ACC112 (cell line): ENCODE results near the gene SNX9.

ENCODE experiments used
- H2AFZ ChIP-seq: fragments of 200-600 bp; sonication (generic); one replicate; pipeline ENCODE4 v1.6.0; 2017; ENCODE audit warnings: antibody characterized with exemption, low read length; ENCODE audit not compliant: unreplicated experiment
- H3K27ac ChIP-seq: fragments of 200-600 bp; sonication (generic); 2 replicates; pipeline ENCODE4 v1.5.1; 2014; ENCODE audit warnings: low read depth, mild to moderate bottlenecking, antibody characterized with exemption, low read length, moderate library complexity
- H3K27me3 ChIP-seq: fragments of 200-600 bp; sonication (generic); 2 replicates; pipeline ENCODE4 v1.6.1; 2014; ENCODE audit warnings: mild to moderate bottlenecking, antibody characterized with exemption, low read length, moderate library complexity, mixed read lengths; ENCODE audit not compliant: insufficient read depth
- H3K36me3 ChIP-seq: fragments of 200-600 bp; sonication (generic); 2 replicates; pipeline ENCODE4 v1.6.1; 2016; ENCODE audit warnings: mild to moderate bottlenecking, antibody characterized with exemption, low read length, moderate library complexity, mixed read lengths; ENCODE audit not compliant: insufficient read depth
- H3K4me1 ChIP-seq: fragments of 200-600 bp; sonication (generic); one replicate; pipeline ENCODE4 v1.6.1; 2016; ENCODE audit warnings: low read length, mixed read lengths; ENCODE audit not compliant: insufficient read depth, unreplicated experiment, control insufficient read depth
- H3K4me3 ChIP-seq: fragments of 200-600 bp; sonication (generic); 2 replicates; pipeline ENCODE4 v1.5.1; 2014; ENCODE audit warnings: mild to moderate bottlenecking, low read depth, low read length
- H3K79me2 ChIP-seq: fragments of 200-600 bp; sonication (generic); one replicate; pipeline ENCODE4 v1.6.0; 2016; ENCODE audit warnings: low read length; ENCODE audit not compliant: control insufficient read depth, unreplicated experiment, insufficient read depth

SNX9 gene

GRCh38 chr6:157954150-157955117 lies 131.4 kb downstream of the SNX9 start:
- 0 out of 2 replicates have a peak overlapping the region, but pooled peaks have one; percentile 27 for H3K4me3 ChIP-seq
- H3K79me2 ChIP-seq = no peaks in the 10 kb centered on the region
- no peak overlapping the region for H3K27ac ChIP-seq
- peak overlapping the region; percentile 1 for H2AFZ ChIP-seq
- peaks cover 5% of the 10 kb centered on the region; the same call in 1 of the 2 replicates for H3K36me3 ChIP-seq
- no peaks in the 10 kb centered on the region for H3K27me3 ChIP-seq
- H3K4me1 ChIP-seq = peaks cover 5% of the 10 kb centered on the region

DNA sequence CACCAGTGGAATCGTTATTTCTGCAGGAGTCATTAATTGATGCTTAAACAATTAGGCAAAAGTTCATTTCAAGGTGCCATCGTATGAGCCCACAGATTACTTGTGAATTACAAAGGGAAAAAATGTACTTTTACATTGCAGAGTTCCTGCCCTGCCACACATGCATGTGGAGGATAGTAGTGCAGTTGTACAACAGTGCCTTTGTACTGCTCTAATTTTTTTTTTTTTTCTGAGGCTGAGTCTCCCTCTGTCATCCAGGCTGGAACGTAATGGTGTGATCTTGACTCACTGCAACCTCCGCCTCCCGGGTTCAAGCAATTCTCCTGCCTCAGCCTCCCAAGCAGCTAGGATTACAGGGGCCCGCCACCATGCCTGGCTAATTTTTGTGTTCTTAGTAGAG lies 132.6 kb downstream of the SNX9 start:
- H3K4me1 ChIP-seq = peaks cover 5% of the 10 kb centered on the region
- H2AFZ ChIP-seq = no peak overlapping the region
- H3K36me3 ChIP-seq = peaks cover 6% of the 10 kb centered on the region; the same call in 1 of the 2 replicates
- no peak overlapping the region for H3K4me3 ChIP-seq
- H3K79me2 ChIP-seq = no peaks in the 10 kb centered on the region
- no peak overlapping the region for H3K27ac ChIP-seq
- no peaks in the 10 kb centered on the region for H3K27me3 ChIP-seq

- peaks cover 5% of the 10 kb centered on the region for H3K4me1 ChIP-seq
- H3K79me2 ChIP-seq = no peaks in the 10 kb centered on the region
- H3K4me3 ChIP-seq = no peak overlapping the region
- no peak overlapping the region for H2AFZ ChIP-seq
- H3K27me3 ChIP-seq = no peaks in the 10 kb centered on the region
- peaks cover 6% of the 10 kb centered on the region; the same call in 1 of the 2 replicates for H3K36me3 ChIP-seq
- H3K27ac ChIP-seq = no peak overlapping the region
Observed at GRCh38 chr6:157956171-157956730, 133.2 kb downstream of the SNX9 start.

DNA sequence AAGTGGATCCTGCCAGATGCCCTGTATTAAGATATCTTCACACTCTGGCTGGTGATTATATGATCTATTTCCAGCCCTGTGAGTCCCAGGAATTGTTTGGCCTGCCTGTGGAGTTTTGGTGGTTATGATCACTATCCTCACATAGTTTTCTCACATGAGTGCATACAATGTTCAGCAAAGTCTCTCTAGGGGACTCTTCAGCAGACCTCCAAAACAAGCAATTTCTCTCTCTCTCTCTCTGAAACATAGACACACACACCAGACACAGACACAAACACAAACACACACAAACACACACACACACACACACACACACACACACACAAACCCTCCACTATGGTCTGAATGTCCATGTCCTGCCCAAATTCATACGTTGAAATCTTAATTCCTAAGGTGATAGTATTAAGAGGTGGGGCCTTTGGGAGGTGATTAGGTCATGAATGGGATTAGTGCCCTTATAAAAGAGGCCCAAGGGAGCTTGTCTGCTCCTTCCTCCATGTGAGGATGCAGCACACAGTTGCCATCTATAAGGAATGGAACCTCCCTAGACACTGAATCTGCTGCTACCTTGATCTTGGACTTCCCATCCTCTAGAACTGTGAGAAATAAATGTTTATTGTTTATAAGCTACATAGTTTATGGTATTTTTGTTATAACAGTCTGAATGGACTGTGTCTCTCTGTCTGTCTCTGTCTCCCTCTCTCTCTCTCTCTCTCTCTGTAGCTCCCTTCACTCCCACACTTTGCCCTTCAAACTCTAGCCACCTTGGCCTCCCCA lies 136.6 kb downstream of the SNX9 start:
- H3K4me3 ChIP-seq = no peak overlapping the region
- H3K4me1 ChIP-seq = peaks cover 15% of the 10 kb centered on the region
- no peaks in the 10 kb centered on the region for H3K27me3 ChIP-seq
- peaks cover 6% of the 10 kb centered on the region; the same call in 1 of the 2 replicates for H3K36me3 ChIP-seq
- H3K27ac ChIP-seq = no peak overlapping the region
- H3K79me2 ChIP-seq = no peaks in the 10 kb centered on the region
- H2AFZ ChIP-seq = no peak overlapping the region

DNA sequence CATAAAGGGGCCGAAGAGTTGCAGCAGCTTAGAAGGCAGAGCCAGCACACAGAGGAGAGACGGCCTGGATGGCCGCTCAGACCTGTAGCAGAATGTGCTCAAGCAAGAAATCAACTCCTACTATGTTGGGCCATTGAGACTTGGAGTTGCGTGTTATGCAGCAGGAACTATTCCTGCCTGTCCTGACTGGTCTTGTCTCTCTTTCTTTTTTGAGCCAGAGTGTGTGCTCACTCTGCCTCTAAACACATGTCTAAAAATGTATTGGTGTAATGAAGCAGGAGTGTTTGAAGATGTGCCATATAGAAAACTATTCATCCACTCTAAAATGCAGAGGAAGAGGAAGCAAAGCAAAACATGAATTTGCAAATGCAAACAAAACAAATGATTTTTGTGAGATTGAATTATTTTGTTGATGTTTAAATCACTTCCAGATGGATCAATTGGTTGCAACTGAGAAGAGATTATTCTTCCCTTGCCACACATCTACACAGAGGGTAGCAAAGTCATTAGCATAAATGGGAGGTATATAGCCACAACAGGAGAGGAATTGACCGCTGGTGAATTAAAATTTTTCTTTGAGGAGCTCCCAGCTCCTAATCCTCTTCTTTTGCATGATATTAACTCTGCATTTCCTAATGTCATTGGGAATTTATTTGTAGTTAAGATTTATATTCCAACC lies 138.2 kb downstream of the SNX9 start:
- no peaks in the 10 kb centered on the region for H3K79me2 ChIP-seq
- H3K27me3 ChIP-seq = no peaks in the 10 kb centered on the region
- H3K4me1 ChIP-seq = peaks cover 15% of the 10 kb centered on the region
- peaks cover 6% of the 10 kb centered on the region; the same call in 1 of the 2 replicates for H3K36me3 ChIP-seq
- no peak overlapping the region for H3K27ac ChIP-seq
- no peak overlapping the region for H3K4me3 ChIP-seq
- no peak overlapping the region for H2AFZ ChIP-seq

GRCh38 chr6:157961832-157962575 lies 139.0 kb downstream of the SNX9 start:
- no peaks in the 10 kb centered on the region for H3K27me3 ChIP-seq
- H2AFZ ChIP-seq = peak overlapping the region; percentile 82
- no peak overlapping the region for H3K4me3 ChIP-seq
- H3K36me3 ChIP-seq = peaks cover 6% of the 10 kb centered on the region; the same call in 1 of the 2 replicates
- H3K79me2 ChIP-seq = no peaks in the 10 kb centered on the region
- peaks cover 15% of the 10 kb centered on the region for H3K4me1 ChIP-seq
- H3K27ac ChIP-seq = peak overlapping the region; percentile 70

DNA sequence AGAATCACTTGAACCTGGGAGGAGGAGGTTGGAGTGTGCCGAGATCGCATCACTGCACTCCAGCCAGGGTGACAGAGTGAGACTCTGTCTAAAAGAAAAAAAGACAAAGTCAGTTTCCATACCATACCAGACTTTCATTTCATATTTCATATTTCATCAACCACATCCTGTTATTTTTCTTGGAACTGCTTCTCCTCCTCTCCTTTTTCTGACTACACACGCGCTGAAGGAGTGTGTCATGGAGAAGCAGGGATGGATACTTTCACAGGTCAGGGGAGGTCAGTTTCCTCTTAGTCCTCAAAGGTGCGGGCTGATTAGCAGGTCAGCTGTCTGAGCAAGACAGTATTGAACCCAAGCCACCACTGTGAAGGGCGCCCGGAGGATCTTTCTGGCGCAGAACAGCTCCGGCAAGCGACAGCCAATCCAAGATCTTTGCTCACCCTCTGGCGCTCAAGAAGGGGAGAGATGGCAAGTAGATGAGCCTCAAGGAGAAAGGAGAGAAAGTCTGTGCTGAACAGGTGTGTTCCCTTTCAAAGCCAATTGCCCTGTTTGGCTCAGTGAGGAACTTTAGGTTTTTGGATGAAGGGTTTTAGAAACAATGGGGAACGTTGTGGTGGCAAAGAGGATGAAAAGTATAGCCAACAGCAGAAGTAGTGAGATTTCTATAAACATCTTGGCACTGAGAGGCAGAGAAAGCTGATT lies 139.7 kb downstream of the SNX9 start:
- peak overlapping the region; percentile 70 for H3K27ac ChIP-seq
- peaks cover 15% of the 10 kb centered on the region for H3K4me1 ChIP-seq
- peak overlapping the region; percentile 82 for H2AFZ ChIP-seq
- H3K36me3 ChIP-seq = peaks cover 6% of the 10 kb centered on the region; the same call in 1 of the 2 replicates
- peak overlapping the region; percentile 39; the same call in 1 of the 2 replicates for H3K4me3 ChIP-seq
- no peaks in the 10 kb centered on the region for H3K79me2 ChIP-seq
- no peaks in the 10 kb centered on the region for H3K27me3 ChIP-seq

GRCh38 chr6:157964100-157964499 lies 141.1 kb downstream of the SNX9 start:
- Histone ChIP-seq H3K79me2 (no peaks in the 10 kb centered on the region), H3K27ac (no peak overlapping the region), H3K36me3 (peaks cover 3% of the 10 kb centered on the region; the same call in 1 of the 2 replicates), H2AFZ (no peak overlapping the region), H3K27me3 (no peaks in the 10 kb centered on the region), H3K4me1 (peaks cover 20% of the 10 kb centered on the region), H3K4me3 (no peak overlapping the region)

DNA sequence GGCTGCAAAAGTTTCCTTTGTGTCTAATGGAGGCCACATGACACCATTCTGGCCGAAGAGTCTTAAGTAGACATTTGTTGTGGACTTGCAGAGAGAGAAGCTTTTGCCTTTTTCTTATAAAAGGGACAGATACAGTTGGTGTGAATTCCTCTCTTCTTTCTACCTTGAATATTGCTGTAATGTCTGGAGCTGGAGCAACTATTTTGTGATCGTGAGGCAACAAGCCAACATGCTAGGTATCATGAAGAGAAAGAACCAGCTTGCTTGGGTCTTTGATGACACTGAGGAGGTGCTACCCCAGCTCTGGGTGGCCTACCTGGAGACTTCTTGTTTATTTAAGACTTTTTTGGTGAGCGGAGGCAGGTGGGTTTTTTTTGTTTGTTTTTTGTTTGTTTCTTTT lies 142.3 kb downstream of the SNX9 start:
- Histone ChIP-seq H3K27ac (no peak overlapping the region), H3K79me2 (no peaks in the 10 kb centered on the region), H2AFZ (no peak overlapping the region), H3K36me3 (no peaks in the 10 kb centered on the region), H3K27me3 (no peaks in the 10 kb centered on the region), H3K4me1 (peaks cover 24% of the 10 kb centered on the region), H3K4me3 (no peak overlapping the region)
